HepG2 (cell line): ENCODE measurements around the gene INTS15. TPM values are rescaled to one million over a fixed set of nuclear protein-coding genes. Genes with fewer than 3 reads are reported as not detected.

ENCODE experiments used
- CAMTA2 ChIP-seq: sonication (generic); formaldehyde crosslinking; IDR thresholded peaks from 2 replicates; pipeline ENCODE4 v1.4.0; 2020; ENCODE audit warnings: mild to moderate bottlenecking, missing genetic modification reagents, borderline replicate concordance
- ELF1 ChIP-seq: sonication (generic); formaldehyde crosslinking; IDR thresholded peaks from 2 replicates; pipeline ENCODE4 v1.4.0; 2020; ENCODE audit warnings: missing genetic modification reagents
- KDM2A ChIP-seq: sonication (generic); formaldehyde crosslinking; IDR thresholded peaks from 2 replicates; pipeline ENCODE4 v1.4.0; 2020; ENCODE audit warnings: low read depth, missing genetic modification reagents, borderline replicate concordance
- KMT2B ChIP-seq: IDR thresholded peaks from 2 replicates; pipeline ENCODE4 v1.6.1; 2016; ENCODE audit warnings: missing genetic modification reagents, missing compliant biosample characterization
- NFATC3 ChIP-seq: sonication (generic); formaldehyde crosslinking; IDR thresholded peaks from 2 replicates; pipeline ENCODE4 v1.5.1; 2020; ENCODE audit warnings: mild to moderate bottlenecking, missing genetic modification reagents
- RBM22 ChIP-seq: fragments of 200-400 bp; formaldehyde crosslinking; optimal IDR thresholded peaks from 2 replicates; pipeline ENCODE3; 2017; ENCODE audit warnings: mild to moderate bottlenecking, low read length, moderate library complexity
- SRY ChIP-seq: sonication (generic); formaldehyde crosslinking; IDR thresholded peaks from 2 replicates; pipeline ENCODE4 v1.8.0; 2022; ENCODE audit warnings: mild to moderate bottlenecking, missing genetic modification reagents
- ZFP1 ChIP-seq: IDR thresholded peaks from 2 replicates; pipeline ENCODE4 v1.6.1; 2016
- ZNF205 ChIP-seq: IDR thresholded peaks from 2 replicates; pipeline ENCODE4 v1.6.1; 2018; ENCODE audit warnings: missing biosample characterization, missing genetic modification reagents
- ZNF331 ChIP-seq: sonication (generic); formaldehyde crosslinking; IDR thresholded peaks from 2 replicates; pipeline ENCODE4 v1.4.0; 2020; ENCODE audit warnings: missing genetic modification reagents
- ZNF441 ChIP-seq: sonication (generic); formaldehyde crosslinking; IDR thresholded peaks from 2 replicates; pipeline ENCODE4 v1.7.0; 2021; ENCODE audit warnings: missing genetic modification reagents, borderline replicate concordance
- ZNF816 ChIP-seq: sonication (generic); formaldehyde crosslinking; IDR thresholded peaks from 2 replicates; pipeline ENCODE4 v1.8.0; 2022; ENCODE audit warnings: missing genetic modification reagents, mild to moderate bottlenecking, borderline replicate concordance
- ZSCAN20 ChIP-seq: sonication (generic); formaldehyde crosslinking; IDR thresholded peaks from 2 replicates; pipeline ENCODE4 v1.4.0; 2020; ENCODE audit warnings: missing genetic modification reagents, mild to moderate bottlenecking, borderline replicate concordance
- polyA plus RNA-seq, 8 experiments: library from polyadenylated mRNA; depleted of rRNA in 3 of 8; stranded (reverse) in 7 of 8; unstranded in 1 of 8; fragments of >200 nt; fragmentation: Illumina TruSeq in 4 of 8; extraction: Trizol in 4 of 8; gene quantifications; 2 replicates each; pipeline versions ENCODE4 v1.2.1 to v1.2.3, GENCODE V29; 2011 to 2016; ENCODE audit warnings: low read depth in 4 of 8, missing spikeins in 1 of 8, mixed read lengths in 1 of 8; ENCODE audit not compliant: insufficient read depth in 1 of 8
- total RNA-seq, 5 experiments: library from RNA; depleted of rRNA; stranded (reverse); fragments of >200 nt; fragmentation: Illumina TruSeq; extraction: Trizol; gene quantifications; 2 replicates each; pipeline ENCODE4 v1.2.3, GENCODE V29; 2016; ENCODE audit warnings: low read depth in 1 of 5
- TF ChIP-seq, protein P1 (sequence below): sonication (generic); formaldehyde crosslinking; IDR thresholded peaks from 2 replicates; pipeline ENCODE4 v1.4.0; 2020; ENCODE audit warnings: missing genetic modification reagents
- TF ChIP-seq, protein P2 (sequence below): IDR thresholded peaks from 2 replicates; pipeline ENCODE4 v1.6.1; 2016; ENCODE audit warnings: mild to moderate bottlenecking, missing biosample characterization, missing genetic modification reagents
- TF ChIP-seq, protein P3 (sequence below): sonication (generic); formaldehyde crosslinking; IDR thresholded peaks from one replicate; pipeline ENCODE4 v1.5.1; 2020; ENCODE audit warnings: mild to moderate bottlenecking, missing genetic modification reagents; ENCODE audit errors: not compliant biosample characterization
- TF ChIP-seq, protein P4 (sequence below): sonication (generic); formaldehyde crosslinking; IDR thresholded peaks from 2 replicates; pipeline ENCODE4 v1.4.0; 2020; ENCODE audit warnings: missing genetic modification reagents, mild to moderate bottlenecking, borderline replicate concordance

The INTS15 gene
- total and polyA plus RNA-seq, 2 of the 13 experiments (the other 11 are each of a cell fraction or from before 2014, with no cell fraction given) = 16.3 to 25.7 TPM

DNA sequence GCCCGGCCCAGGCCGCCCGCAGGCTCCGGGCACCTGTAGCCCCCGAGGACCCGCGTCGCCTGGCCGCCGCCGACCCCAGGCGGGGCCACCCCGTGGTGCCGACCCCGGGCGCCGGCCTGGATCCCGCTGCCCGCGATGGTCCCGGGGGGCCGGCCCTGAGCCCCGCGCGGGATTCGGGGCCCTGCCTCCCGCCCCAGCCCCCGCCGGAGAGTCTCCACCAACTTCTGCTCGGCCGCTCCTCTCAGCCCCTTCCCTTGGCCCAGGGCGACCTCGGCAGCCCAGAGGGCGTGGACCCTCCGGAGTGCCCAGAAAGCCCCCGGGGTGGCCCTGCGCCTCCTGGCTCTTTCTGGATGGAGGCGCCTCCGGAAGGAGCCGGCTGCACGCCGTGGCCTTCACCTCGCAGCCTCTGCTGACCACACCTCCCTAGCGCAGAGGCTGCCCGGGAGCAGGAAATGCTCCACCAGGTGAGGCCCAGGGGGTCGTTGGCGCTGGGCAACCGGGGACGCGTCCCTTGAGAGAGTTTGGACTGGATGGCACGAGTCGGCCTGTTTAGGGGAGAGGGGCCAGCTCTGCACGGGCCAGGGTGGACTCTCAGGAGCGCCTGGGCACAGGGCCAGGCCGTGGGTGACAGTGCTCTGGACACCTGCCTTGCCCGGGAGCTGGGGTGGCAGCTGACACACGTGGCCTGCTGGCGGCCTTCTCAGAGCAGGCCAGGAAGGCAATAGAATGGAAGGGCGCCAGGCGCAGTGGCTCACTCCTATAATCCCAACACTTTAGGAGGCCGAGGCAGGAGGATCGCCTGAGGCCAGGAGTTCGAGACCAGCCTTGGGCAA is 26.1 kb downstream of the INTS15 start (continued):
- TF ChIP-seq, protein P1, sequence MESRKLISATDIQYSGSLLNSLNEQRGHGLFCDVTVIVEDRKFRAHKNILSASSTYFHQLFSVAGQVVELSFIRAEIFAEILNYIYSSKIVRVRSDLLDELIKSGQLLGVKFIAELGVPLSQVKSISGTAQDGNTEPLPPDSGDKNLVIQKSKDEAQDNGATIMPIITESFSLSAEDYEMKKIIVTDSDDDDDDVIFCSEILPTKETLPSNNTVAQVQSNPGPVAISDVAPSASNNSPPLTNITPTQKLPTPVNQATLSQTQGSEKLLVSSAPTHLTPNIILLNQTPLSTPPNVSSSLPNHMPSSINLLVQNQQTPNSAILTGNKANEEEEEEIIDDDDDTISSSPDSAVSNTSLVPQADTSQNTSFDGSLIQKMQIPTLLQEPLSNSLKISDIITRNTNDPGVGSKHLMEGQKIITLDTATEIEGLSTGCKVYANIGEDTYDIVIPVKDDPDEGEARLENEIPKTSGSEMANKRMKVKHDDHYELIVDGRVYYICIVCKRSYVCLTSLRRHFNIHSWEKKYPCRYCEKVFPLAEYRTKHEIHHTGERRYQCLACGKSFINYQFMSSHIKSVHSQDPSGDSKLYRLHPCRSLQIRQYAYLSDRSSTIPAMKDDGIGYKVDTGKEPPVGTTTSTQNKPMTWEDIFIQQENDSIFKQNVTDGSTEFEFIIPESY (CRISPR knock-in tag) = peak; percentile 95
- TF ChIP-seq KMT2B (CRISPR knock-in tag) = 0 out of 2 replicates have a peak, but pooled peaks have one; percentile 44
- no peak; the same call in 1 of the 2 replicates for TF ChIP-seq ZSCAN20
- TF ChIP-seq SRY = 0 out of 2 replicates have a peak, but pooled peaks have one; percentile 33
- 0 out of 2 replicates have a peak, but pooled peaks have one; percentile 57 for TF ChIP-seq CAMTA2 (CRISPR knock-in tag)
- 0 out of 2 replicates have a peak, but pooled peaks have one; percentile 28 for TF ChIP-seq ZFP1 (CRISPR knock-in tag)
- TF ChIP-seq, protein P2, sequence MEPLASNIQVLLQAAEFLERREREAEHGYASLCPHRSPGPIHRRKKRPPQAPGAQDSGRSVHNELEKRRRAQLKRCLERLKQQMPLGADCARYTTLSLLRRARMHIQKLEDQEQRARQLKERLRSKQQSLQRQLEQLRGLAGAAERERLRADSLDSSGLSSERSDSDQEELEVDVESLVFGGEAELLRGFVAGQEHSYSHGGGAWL (CRISPR knock-in tag) = peak; percentile 52; the same call in 1 of the 2 replicates
- peak; percentile 18; the same call in 1 of the 2 replicates for TF ChIP-seq ZNF331 (CRISPR knock-in tag)
- TF ChIP-seq KDM2A (CRISPR knock-in tag) = peak; percentile 49; the same call in 1 of the 2 replicates
- no peak for TF ChIP-seq NFATC3
- TF ChIP-seq, protein P3, sequence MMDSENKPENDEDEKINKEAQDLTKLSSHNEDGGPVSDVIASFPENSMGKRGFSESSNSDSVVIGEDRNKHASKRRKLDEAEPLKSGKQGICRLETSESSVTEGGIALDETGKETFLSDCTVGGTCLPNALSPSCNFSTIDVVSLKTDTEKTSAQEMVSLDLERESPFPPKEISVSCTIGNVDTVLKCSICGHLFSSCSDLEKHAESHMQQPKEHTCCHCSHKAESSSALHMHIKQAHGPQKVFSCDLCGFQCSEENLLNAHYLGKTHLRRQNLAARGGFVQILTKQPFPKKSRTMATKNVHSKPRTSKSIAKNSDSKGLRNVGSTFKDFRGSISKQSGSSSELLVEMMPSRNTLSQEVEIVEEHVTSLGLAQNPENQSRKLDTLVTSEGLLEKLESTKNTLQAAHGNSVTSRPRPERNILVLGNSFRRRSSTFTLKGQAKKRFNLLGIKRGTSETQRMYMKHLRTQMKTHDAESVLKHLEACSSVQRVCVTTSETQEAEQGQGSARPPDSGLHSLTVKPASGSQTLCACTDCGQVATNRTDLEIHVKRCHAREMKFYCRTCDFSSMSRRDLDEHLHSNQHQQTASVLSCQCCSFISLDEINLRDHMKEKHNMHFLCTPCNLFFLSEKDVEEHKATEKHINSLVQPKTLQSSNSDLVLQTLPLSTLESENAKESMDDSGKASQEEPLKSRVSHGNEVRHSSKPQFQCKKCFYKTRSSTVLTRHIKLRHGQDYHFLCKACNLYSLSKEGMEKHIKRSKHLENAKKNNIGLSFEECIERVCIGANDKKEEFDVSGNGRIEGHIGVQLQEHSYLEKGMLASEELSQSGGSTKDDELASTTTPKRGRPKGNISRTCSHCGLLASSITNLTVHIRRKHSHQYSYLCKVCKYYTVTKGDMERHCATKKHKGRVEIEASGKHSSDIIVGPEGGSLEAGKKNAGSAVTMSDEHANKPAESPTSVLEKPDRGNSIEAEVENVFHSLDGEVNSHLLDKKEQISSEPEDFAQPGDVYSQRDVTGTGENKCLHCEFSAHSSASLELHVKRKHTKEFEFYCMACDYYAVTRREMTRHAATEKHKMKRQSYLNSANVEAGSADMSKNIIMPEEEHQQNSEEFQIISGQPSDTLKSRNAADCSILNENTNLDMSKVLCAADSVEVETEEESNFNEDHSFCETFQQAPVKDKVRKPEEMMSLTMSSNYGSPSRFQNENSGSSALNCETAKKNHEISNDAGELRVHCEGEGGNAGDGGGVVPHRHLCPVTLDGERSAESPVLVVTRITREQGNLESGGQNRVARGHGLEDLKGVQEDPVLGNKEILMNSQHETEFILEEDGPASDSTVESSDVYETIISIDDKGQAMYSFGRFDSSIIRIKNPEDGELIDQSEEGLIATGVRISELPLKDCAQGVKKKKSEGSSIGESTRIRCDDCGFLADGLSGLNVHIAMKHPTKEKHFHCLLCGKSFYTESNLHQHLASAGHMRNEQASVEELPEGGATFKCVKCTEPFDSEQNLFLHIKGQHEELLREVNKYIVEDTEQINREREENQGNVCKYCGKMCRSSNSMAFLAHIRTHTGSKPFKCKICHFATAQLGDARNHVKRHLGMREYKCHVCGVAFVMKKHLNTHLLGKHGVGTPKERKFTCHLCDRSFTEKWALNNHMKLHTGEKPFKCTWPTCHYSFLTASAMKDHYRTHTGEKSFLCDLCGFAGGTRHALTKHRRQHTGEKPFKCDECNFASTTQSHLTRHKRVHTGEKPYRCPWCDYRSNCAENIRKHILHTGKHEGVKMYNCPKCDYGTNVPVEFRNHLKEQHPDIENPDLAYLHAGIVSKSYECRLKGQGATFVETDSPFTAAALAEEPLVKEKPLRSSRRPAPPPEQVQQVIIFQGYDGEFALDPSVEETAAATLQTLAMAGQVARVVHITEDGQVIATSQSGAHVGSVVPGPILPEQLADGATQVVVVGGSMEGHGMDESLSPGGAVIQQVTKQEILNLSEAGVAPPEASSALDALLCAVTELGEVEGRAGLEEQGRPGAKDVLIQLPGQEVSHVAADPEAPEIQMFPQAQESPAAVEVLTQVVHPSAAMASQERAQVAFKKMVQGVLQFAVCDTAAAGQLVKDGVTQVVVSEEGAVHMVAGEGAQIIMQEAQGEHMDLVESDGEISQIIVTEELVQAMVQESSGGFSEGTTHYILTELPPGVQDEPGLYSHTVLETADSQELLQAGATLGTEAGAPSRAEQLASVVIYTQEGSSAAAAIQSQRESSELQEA (CRISPR knock-in tag) = peak; percentile 59
- 0 out of 2 replicates have a peak, but pooled peaks have one; percentile 34 for TF ChIP-seq ZNF441 (CRISPR knock-in tag)
- TF ChIP-seq ZNF205 (CRISPR knock-in tag) = peak; percentile 96
- peak; percentile 75 for TF ChIP-seq ELF1 (CRISPR knock-in tag)
- TF ChIP-seq RBM22 = no peak
- TF ChIP-seq, protein P4, sequence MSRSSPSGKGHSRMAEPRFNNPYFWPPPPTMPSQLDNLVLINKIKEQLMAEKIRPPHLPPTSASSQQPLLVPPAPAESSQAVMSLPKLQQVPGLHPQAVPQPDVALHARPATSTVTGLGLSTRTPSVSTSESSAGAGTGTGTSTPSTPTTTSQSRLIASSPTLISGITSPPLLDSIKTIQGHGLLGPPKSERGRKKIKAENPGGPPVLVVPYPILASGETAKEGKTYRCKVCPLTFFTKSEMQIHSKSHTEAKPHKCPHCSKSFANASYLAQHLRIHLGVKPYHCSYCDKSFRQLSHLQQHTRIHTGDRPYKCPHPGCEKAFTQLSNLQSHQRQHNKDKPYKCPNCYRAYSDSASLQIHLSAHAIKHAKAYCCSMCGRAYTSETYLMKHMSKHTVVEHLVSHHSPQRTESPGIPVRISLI (CRISPR knock-in tag) = no peak
- 0 out of 2 replicates have a peak, but pooled peaks have one; percentile 45 for TF ChIP-seq ZNF816
